ENCODE data around the gene SNPH.
"Not testable (repeated sequence)": the region's sequence is repeated elsewhere in the genome, so short reads cannot be mapped to it uniquely, and the experiment has no call there.

SNPH gene

DNA sequence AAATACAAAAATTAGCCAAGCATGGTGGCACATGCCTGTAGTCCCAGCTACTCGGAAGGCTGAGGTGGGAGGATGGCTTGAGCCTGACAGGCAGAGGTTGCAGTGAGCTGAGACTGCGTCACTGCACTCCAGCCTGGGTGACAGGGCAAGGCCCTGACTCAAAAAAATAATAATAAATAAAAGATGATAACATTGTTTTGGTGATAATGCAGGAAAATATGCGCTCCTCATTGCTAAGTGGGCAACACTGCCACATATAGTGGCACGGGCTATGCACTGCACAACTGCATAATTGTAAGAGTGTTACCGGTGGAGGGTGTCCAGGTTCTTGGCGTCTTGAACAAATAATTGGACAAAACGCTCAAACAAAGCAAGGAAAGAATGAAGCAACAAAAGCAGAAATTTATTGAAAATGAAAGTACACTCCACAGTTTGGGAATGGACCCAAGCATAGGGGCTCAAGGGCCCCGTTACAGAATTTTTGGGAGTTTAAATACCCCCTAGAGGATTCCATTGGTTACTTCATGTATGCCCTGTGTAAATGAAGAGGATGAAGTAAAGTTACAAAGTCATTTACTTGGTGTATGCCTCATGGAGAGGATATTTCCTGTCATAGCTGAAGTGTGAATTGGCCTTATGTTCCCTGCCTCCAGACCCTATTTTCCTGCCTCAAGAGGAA, 77.5 kb downstream of the SNPH start:
- not testable (repeated sequence) for DNase-seq

DNA sequence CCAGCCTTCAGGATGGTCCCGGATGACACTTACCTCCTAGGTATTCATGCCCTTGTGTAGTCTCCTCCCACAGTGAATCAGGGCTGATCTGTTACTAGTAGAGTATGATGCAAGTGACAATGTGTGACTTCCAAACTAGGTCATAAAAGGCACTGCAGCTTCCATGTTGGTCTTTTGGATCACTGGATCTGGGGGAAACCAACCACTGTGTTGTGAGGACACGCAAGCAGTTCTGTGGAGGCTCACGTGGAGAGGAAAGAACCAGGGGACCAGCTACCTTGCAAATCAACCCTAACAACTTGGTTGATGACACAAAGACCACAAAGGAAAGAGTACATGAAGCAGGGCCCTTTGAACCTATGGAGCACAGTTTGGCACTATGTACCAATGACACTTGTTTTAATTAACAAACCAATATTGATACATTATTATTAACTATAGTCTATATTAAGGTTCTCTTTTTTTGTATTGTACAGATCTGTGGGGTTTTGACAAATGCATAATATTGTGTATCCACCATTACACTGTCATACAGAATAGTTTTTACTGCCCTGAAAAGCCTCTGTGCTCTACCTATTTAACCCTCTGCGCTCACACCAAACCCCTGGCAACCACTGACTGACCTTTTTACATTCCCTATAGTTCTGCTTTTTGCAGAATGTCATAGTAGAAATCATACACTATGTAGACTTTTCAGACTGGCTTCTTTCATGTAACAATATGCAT, 79.1 kb downstream of the SNPH start:
- DNase-seq, result no peak

DNA sequence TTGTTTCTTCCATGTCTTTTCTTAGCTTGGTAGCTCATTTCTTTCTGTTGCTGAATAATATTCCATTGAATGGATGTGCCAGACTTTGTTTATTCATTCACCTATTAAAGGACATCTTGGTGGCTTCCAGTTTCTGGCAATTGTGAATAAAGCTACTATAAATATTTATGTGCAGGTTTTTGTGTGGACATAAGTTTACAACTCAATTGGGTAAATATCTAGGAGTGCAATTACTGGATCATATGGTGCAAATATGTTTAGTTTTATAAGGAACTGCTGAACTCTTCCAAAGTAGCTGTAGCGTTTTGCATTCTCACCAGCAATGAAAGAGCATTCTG, 79.6 kb downstream of the SNPH start:
- DNase-seq, result no peak

DNA sequence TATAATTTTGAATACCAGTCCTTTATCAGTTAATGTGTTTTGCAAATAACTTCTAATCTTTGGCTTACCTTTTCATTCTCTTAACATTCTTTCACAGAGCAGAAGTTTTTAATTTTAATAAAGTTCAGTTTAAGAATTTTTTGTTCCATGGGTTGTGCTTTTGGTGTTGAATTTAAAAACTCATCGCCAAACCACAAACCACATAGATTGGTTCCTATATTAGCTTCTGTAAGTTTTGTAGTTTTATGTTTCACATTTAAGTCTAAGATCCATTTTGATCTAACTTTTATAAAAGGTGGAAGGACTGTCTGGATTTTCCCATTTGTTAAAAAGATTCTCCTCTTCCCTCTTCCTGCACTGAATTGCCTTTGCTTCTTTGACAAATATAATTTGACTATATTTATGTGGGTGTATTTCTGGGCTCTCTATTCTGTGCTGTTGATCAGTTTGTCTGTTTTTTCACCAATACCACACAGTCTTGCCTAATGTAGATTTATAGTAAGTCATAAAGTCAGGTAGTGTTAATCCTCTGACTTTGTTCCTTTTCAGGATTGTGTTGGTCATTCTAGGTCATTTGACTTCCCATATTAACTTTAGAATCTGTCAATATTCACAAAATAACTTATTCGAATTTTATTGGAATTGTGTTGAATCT, 80.3 kb downstream of the SNPH start:
- no peak for DNase-seq

DNA sequence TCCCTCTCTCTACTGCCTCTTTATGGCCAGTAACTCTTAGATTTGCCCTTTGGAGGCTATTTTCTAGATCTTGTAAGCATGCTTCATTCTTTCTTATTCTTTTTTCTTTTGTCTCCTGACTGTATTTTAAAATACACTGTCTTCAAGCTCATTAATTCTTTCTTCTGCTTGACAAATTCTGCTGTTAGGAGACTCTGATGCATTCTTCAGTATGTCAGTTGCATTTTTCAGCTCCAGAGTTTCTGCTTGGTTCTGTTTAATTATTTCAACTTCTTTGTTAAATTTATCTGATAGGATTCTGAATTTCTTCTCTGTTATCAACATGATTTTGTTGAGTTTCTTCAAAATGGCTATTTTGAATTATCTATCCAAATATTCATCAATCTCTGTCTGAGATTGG, 87.9 kb downstream of the SNPH start:
- DNase-seq, result no peak

DNA sequence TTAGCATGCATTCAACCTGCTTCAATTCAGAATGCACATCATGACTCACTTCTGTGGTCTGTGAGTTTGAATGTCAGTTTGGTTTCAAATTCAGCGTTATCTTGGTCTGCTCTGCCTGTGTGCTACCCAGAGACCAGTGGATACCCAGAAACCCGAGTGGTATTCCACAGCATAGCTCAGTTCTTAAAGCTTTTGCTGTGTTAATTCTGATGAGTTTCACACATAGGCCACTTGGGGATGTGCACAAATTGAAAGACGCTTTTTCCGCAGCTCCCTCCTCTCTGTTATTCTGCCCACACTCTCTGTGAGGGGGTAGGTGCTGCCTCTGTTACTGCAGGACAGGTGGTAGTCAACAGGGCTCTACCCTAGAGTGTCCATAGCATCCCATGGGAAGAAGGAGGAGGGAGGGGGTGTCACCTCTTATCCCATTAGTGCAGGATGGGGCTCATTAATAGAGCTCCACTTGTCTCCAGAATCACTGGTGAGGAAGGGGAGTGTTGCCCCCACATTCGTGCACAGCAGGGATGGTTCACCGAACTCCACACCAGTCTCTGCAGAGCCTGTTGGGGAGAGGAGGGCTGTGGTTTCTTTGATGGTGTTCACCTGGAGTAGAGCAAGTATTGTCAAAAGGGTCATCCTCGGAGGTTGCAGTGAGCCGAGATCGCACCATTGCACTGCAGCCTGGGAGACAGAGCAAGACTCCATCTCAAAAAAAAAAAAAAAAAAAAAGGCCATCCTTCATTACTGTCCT, 92.0 kb downstream of the SNPH start:
- no peak for DNase-seq

All from GOT3 (cell line).